ENCODE data around the gene SOX11.
A peak's percentile ranks its signal among the peaks of the same experiment; 100 is the strongest.
"Not testable (repeated sequence)": the region's sequence is repeated elsewhere in the genome, so short reads cannot be mapped to it uniquely, and the experiment has no call there.

The SOX11 gene

DNA sequence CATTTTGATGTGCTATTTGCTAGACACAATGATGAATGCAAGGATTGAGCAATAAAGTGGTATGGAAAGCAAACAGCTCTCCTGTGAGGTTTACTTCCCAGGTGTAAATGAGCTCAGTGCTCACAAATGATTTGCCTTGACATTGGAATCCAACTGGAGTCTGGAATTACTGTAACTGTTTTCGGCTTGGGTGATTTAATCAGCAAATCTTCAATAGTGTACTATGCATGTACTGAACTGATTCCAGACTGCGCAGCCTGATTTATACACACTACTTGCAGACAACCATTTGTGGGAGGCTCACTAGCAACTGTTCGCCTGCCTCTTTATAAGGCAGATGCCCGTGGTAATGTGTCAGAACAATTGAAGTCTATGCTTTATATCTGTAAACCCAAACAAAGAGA, 27.9 kb upstream of the SOX11 start:
- no peak overlapping the region for H4K5ac ChIP-seq (ENCODE audit: low read length)
- H3K27me3 ChIP-seq (ENCODE audit: insufficient read depth, low read length, poor library complexity): no peaks in the 10 kb centered on the region
- no peaks in the 10 kb centered on the region for H3K4me1 ChIP-seq (ENCODE audit: control insufficient read depth, low read depth, low read length)
- no peak overlapping the region for H2BK120ac ChIP-seq (ENCODE audit: low read depth, low read length)
- no peak overlapping the region for H2BK15ac ChIP-seq (replicated peaks; ENCODE audit: low read depth)
- H3K27ac ChIP-seq (ENCODE audit: low read depth, low read length): no peak overlapping the region
- no peak overlapping the region for H3K23ac ChIP-seq (ENCODE audit: low read length)
- H3K79me1 ChIP-seq (ENCODE audit: low read length): no peaks in the 10 kb centered on the region
- no peak overlapping the region for H3K56ac ChIP-seq (ENCODE audit: low read length)
- DNase-seq: no peak
- no peak overlapping the region for H3K18ac ChIP-seq (ENCODE audit: low read length)
- no peak overlapping the region for H3K4ac ChIP-seq (ENCODE audit: low read depth, low read length)
- H3K4me3 ChIP-seq (ENCODE audit: low read length): no peak overlapping the region
- WGBS (ENCODE audit: extremely low coverage, insufficient coverage, low lambda C conversion rate): no CpG with 5 or more reads among the region's 4 CpGs
- H3K79me2 ChIP-seq (ENCODE audit: control insufficient read depth, insufficient read depth, low read length): no peaks in the 10 kb centered on the region
- no peak overlapping the region for H3K9ac ChIP-seq (ENCODE audit: low read length)
- no peak overlapping the region for H2BK5ac ChIP-seq (ENCODE audit: low read length)
- H2AK5ac ChIP-seq (ENCODE audit: low read length): no peak overlapping the region
- no peaks in the 10 kb centered on the region for H3K36me3 ChIP-seq (ENCODE audit: control insufficient read depth, insufficient read depth, low read length)
- no peak overlapping the region for H3K4me2 ChIP-seq (ENCODE audit: low read length)
- H4K8ac ChIP-seq (ENCODE audit: low read depth, low read length): no peak overlapping the region

- Histone ChIP-seq H3K4me1 (ENCODE audit: control insufficient read depth, low read depth, low read length) (no peaks in the 10 kb centered on the region), H3K79me1 (ENCODE audit: low read length) (no peaks in the 10 kb centered on the region), H3K23ac (ENCODE audit: low read length) (no peak overlapping the region), H3K79me2 (ENCODE audit: control insufficient read depth, insufficient read depth, low read length) (no peaks in the 10 kb centered on the region), H3K4me2 (ENCODE audit: low read length) (no peak overlapping the region), H3K56ac (ENCODE audit: low read length) (no peak overlapping the region), H3K4me3 (ENCODE audit: low read length) (no peak overlapping the region), H3K36me3 (ENCODE audit: control insufficient read depth, insufficient read depth, low read length) (no peaks in the 10 kb centered on the region), H3K9ac (ENCODE audit: low read length) (no peak overlapping the region), H3K4ac (ENCODE audit: low read depth, low read length) (no peak overlapping the region), H2AK5ac (ENCODE audit: low read length) (no peak overlapping the region), H4K8ac (ENCODE audit: low read depth, low read length) (no peak overlapping the region), H2BK120ac (ENCODE audit: low read depth, low read length) (no peak overlapping the region), H4K5ac (ENCODE audit: low read length) (no peak overlapping the region), H2BK5ac (ENCODE audit: low read length) (no peak overlapping the region), H3K27me3 (ENCODE audit: insufficient read depth, low read length, poor library complexity) (no peaks in the 10 kb centered on the region), H2BK15ac (replicated peaks; ENCODE audit: low read depth) (no peak overlapping the region), H3K18ac (ENCODE audit: low read length) (no peak overlapping the region), H3K27ac (ENCODE audit: low read depth, low read length) (no peak overlapping the region)
- WGBS (ENCODE audit: extremely low coverage, insufficient coverage, low lambda C conversion rate): no CpG with 5 or more reads among the region's 1 CpG
- DNase-seq: no peak
Measured at GRCh38 chr2:5665066-5665465, 27.1 kb upstream of the SOX11 start.

DNA sequence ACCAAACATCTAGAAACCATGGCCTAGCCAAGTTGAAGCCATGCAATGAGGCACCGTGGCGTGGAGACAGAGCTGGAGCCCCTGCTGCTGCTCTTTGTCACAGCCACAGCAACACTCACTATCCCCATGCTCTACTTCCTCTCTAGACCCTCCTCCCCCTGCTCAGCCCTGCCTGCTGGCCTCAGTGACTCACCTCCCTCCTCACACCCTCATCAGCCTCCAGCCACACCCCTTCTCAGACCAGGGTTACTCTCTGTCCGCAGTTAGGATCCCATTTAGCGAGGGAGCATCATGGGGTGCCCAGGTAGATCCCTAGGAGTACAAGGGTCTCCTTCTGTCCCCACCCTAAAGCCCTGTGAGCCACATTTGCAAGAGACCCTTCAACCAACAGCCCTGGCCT, 25.4 kb upstream of the SOX11 start:
- no peaks in the 10 kb centered on the region for H3K36me3 ChIP-seq (ENCODE audit: control insufficient read depth, insufficient read depth, low read length)
- no peak overlapping the region for H3K4me2 ChIP-seq (ENCODE audit: low read length)
- H3K4me3 ChIP-seq (ENCODE audit: low read length): no peak overlapping the region
- DNase-seq: peak; percentile 74
- H3K4ac ChIP-seq (ENCODE audit: low read depth, low read length): no peak overlapping the region
- no peak overlapping the region for H3K23ac ChIP-seq (ENCODE audit: low read length)
- no peaks in the 10 kb centered on the region for H3K79me1 ChIP-seq (ENCODE audit: low read length)
- no peak overlapping the region for H3K18ac ChIP-seq (ENCODE audit: low read length)
- H3K27me3 ChIP-seq (ENCODE audit: insufficient read depth, low read length, poor library complexity): no peaks in the 10 kb centered on the region
- H3K79me2 ChIP-seq (ENCODE audit: control insufficient read depth, insufficient read depth, low read length): no peaks in the 10 kb centered on the region
- no peak overlapping the region for H2BK15ac ChIP-seq (replicated peaks; ENCODE audit: low read depth)
- H4K8ac ChIP-seq (ENCODE audit: low read depth, low read length): no peak overlapping the region
- no peak overlapping the region for H3K27ac ChIP-seq (ENCODE audit: low read depth, low read length)
- no peak overlapping the region for H4K5ac ChIP-seq (ENCODE audit: low read length)
- WGBS (ENCODE audit: extremely low coverage, insufficient coverage, low lambda C conversion rate): no CpG with 5 or more reads among the region's 4 CpGs
- H2AK5ac ChIP-seq (ENCODE audit: low read length): no peak overlapping the region
- H2BK5ac ChIP-seq (ENCODE audit: low read length): no peak overlapping the region
- no peak overlapping the region for H2BK120ac ChIP-seq (ENCODE audit: low read depth, low read length)
- no peak overlapping the region for H3K9ac ChIP-seq (ENCODE audit: low read length)
- H3K4me1 ChIP-seq (ENCODE audit: control insufficient read depth, low read depth, low read length): no peaks in the 10 kb centered on the region
- H3K56ac ChIP-seq (ENCODE audit: low read length): no peak overlapping the region

GRCh38 chr2:5667655-5668054, 24.5 kb upstream of the SOX11 start:
- not testable (repeated sequence) for H3K27me3 ChIP-seq (ENCODE audit: insufficient read depth, low read length, poor library complexity); H3K79me2 ChIP-seq (ENCODE audit: control insufficient read depth, insufficient read depth, low read length); H3K18ac ChIP-seq (ENCODE audit: low read length); H4K8ac ChIP-seq (ENCODE audit: low read depth, low read length); H3K79me1 ChIP-seq (ENCODE audit: low read length); H2BK120ac ChIP-seq (ENCODE audit: low read depth, low read length); H3K4me3 ChIP-seq (ENCODE audit: low read length); H2BK15ac ChIP-seq (replicated peaks; ENCODE audit: low read depth); DNase-seq; H3K4me2 ChIP-seq (ENCODE audit: low read length); H2BK5ac ChIP-seq (ENCODE audit: low read length); H3K4me1 ChIP-seq (ENCODE audit: control insufficient read depth, low read depth, low read length); H3K56ac ChIP-seq (ENCODE audit: low read length); H3K4ac ChIP-seq (ENCODE audit: low read depth, low read length); H4K5ac ChIP-seq (ENCODE audit: low read length); H3K23ac ChIP-seq (ENCODE audit: low read length); H2AK5ac ChIP-seq (ENCODE audit: low read length); H3K36me3 ChIP-seq (ENCODE audit: control insufficient read depth, insufficient read depth, low read length); H3K27ac ChIP-seq (ENCODE audit: low read depth, low read length); H3K9ac ChIP-seq (ENCODE audit: low read length)
- no CpG with 5 or more reads among the region's 1 CpG for WGBS (ENCODE audit: extremely low coverage, insufficient coverage, low lambda C conversion rate)

GRCh38 chr2:5668682-5669250, 23.4 kb upstream of the SOX11 start:
- Histone ChIP-seq H4K8ac (ENCODE audit: low read depth, low read length) (no peak overlapping the region), H2AK5ac (ENCODE audit: low read length) (no peak overlapping the region), H3K4me1 (ENCODE audit: control insufficient read depth, low read depth, low read length) (no peaks in the 10 kb centered on the region), H4K5ac (ENCODE audit: low read length) (no peak overlapping the region), H3K79me1 (ENCODE audit: low read length) (no peaks in the 10 kb centered on the region), H3K9ac (ENCODE audit: low read length) (no peak overlapping the region), H3K4me2 (ENCODE audit: low read length) (no peak overlapping the region), H3K4ac (ENCODE audit: low read depth, low read length) (no peak overlapping the region), H3K79me2 (ENCODE audit: control insufficient read depth, insufficient read depth, low read length) (no peaks in the 10 kb centered on the region), H3K56ac (ENCODE audit: low read length) (no peak overlapping the region), H3K4me3 (ENCODE audit: low read length) (no peak overlapping the region), H2BK15ac (replicated peaks; ENCODE audit: low read depth) (no peak overlapping the region), H3K23ac (ENCODE audit: low read length) (no peak overlapping the region), H3K18ac (ENCODE audit: low read length) (no peak overlapping the region), H2BK5ac (ENCODE audit: low read length) (no peak overlapping the region), H3K27me3 (ENCODE audit: insufficient read depth, low read length, poor library complexity) (peaks cover under 1% of the 10 kb centered on the region), H3K36me3 (ENCODE audit: control insufficient read depth, insufficient read depth, low read length) (no peaks in the 10 kb centered on the region), H3K27ac (ENCODE audit: low read depth, low read length) (no peak overlapping the region), H2BK120ac (ENCODE audit: low read depth, low read length) (no peak overlapping the region)
- no CpG with 5 or more reads among the region's 8 CpGs for WGBS (ENCODE audit: extremely low coverage, insufficient coverage, low lambda C conversion rate)
- DNase-seq: no peak

DNA sequence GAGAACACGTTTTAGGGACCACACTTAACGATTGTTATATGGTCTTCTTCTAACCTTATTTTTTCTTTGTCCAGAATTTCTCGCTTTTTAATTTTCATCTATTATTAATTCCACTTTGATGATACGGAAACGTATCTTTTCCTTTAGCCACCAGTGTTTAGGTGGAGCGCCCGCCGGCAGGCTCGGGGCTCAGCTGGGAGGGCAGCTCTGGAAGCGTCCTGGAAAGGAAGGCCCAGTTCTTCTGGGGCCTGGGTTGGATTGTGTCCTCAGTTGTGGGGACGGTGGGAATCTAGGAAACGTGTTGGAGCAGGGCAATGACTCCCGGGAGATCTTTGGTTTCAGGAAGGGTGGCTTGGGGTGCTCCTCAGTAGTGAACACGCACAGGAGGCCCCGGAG, 19.4 kb upstream of the SOX11 start:
- H3K56ac ChIP-seq (ENCODE audit: low read length): no peak overlapping the region
- H3K27ac ChIP-seq (ENCODE audit: low read depth, low read length): no peak overlapping the region
- H2AK5ac ChIP-seq (ENCODE audit: low read length): no peak overlapping the region
- H2BK5ac ChIP-seq (ENCODE audit: low read length): no peak overlapping the region
- no peaks in the 10 kb centered on the region for H3K4me1 ChIP-seq (ENCODE audit: control insufficient read depth, low read depth, low read length)
- no peak overlapping the region for H4K8ac ChIP-seq (ENCODE audit: low read depth, low read length)
- no peak overlapping the region for H4K5ac ChIP-seq (ENCODE audit: low read length)
- H3K9ac ChIP-seq (ENCODE audit: low read length): no peak overlapping the region
- H3K79me2 ChIP-seq (ENCODE audit: control insufficient read depth, insufficient read depth, low read length): no peaks in the 10 kb centered on the region
- no peaks in the 10 kb centered on the region for H3K36me3 ChIP-seq (ENCODE audit: control insufficient read depth, insufficient read depth, low read length)
- no peak overlapping the region for H3K23ac ChIP-seq (ENCODE audit: low read length)
- H3K79me1 ChIP-seq (ENCODE audit: low read length): no peaks in the 10 kb centered on the region
- no peak overlapping the region for H2BK120ac ChIP-seq (ENCODE audit: low read depth, low read length)
- H3K4ac ChIP-seq (ENCODE audit: low read depth, low read length): no peak overlapping the region
- no peak overlapping the region for H2BK15ac ChIP-seq (replicated peaks; ENCODE audit: low read depth)
- no peak overlapping the region for H3K18ac ChIP-seq (ENCODE audit: low read length)
- WGBS (ENCODE audit: extremely low coverage, insufficient coverage, low lambda C conversion rate): no CpG with 5 or more reads among the region's 15 CpGs
- no peak overlapping the region for H3K4me3 ChIP-seq (ENCODE audit: low read length)
- H3K27me3 ChIP-seq (ENCODE audit: insufficient read depth, low read length, poor library complexity): peaks cover 4% of the 10 kb centered on the region
- no peak for DNase-seq
- H3K4me2 ChIP-seq (ENCODE audit: low read length): no peak overlapping the region
